ENCODE results near the gene HADHB.

Gene HADHB

DNA sequence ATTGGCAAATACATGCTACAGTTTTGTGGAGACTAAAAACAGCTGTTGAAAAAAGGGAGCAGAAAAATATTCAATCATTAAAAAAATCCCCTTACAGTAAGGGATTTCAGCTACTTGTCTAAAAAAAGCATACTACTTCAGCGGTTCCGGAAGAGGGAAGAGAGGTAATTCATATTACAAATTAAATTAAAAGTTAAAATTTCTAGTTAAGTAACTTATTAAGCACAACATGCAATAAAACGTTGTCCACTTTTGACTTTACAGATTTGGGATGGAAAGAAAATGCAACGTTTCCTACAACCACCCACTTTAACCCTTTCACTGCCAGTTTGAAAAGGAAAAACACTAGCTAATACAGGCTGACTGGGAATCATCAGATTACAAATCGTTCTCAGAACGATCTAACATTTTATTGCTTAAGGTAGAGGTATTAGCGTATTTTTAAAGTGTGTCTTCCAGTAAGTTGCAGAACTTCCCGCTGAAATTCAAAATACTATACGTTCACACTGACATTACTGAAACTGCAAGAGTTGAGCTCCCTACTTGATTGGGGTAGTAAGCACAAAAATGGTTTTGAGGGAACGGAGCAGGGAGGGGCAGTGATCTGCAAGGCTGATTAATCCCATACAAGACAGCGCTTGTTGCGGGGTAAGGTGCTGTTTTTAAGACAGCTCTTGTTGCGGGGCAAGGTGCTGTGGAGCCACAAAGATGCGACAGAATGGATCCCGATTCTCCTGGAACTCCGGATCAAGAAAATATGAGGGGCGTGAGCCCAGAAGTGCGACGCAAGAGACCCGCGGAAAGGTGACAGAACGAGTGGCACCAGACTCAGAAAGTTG lies 1.1 kb upstream of the HADHB start:
- Histone ChIP-seq H3K4me3 (peak overlapping the region; percentile 84), H3K27ac (peak overlapping the region; percentile 91 to 95)
- no peak for DNase-seq (ENCODE audit: low spot score)
- TF ChIP-seq, protein P1, sequence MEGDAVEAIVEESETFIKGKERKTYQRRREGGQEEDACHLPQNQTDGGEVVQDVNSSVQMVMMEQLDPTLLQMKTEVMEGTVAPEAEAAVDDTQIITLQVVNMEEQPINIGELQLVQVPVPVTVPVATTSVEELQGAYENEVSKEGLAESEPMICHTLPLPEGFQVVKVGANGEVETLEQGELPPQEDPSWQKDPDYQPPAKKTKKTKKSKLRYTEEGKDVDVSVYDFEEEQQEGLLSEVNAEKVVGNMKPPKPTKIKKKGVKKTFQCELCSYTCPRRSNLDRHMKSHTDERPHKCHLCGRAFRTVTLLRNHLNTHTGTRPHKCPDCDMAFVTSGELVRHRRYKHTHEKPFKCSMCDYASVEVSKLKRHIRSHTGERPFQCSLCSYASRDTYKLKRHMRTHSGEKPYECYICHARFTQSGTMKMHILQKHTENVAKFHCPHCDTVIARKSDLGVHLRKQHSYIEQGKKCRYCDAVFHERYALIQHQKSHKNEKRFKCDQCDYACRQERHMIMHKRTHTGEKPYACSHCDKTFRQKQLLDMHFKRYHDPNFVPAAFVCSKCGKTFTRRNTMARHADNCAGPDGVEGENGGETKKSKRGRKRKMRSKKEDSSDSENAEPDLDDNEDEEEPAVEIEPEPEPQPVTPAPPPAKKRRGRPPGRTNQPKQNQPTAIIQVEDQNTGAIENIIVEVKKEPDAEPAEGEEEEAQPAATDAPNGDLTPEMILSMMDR (IDR thresholded peaks at IDR 0.05), result no peak

DNA sequence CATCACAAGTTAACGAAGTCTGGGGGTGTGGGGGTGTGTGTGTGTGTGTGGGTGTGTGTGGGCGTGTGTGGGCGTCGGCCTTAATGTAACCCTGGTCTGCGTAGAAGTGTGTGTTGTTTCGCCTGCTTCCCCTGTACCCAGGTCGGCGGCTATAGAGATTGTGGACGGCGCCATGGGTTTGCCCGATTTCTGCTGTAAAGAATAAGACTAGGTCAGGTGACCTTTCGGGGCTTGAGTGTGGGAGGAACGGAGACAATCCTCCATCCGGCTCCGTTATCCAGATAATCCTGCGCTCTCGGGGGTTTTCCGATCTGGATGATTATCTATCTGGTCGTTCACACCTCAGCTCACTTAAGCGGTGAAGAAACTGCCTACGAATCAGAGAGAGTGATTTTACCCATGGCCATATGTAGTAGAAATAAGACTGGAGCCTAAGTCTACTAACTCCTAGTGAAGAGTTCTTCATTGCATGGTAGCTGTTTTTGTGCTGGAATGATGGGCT lies 543 bp downstream of the HADHB start:
- H3K4me3 ChIP-seq, result peak overlapping the region; percentile 84
- TF ChIP-seq, protein P1 (IDR thresholded peaks at IDR 0.05), result no peak
- peak; percentile 74 for DNase-seq (ENCODE audit: low spot score)

DNA sequence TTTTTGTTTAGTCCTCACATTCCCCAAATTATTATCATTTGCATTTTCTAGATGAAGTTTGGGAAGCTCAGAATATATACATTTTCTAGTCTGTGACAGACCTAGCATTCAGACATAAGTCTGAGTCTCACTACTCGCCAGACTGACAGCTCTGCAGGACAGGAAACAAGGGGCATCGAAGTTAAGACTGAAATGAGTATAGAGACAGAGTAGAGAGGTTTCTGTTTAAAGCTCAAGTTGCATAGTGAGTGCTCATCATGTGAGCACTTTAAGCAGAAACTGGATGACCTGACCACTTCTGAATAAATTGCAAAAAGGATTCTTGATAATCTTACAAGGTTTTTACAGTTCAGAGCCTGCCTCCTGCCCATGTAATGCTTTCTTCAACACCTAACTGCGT lies 1.1 kb downstream of the HADHB start:
- TF ChIP-seq, protein P1 (IDR thresholded peaks at IDR 0.05), result no peak
- DNase-seq (ENCODE audit: low spot score), result no peak
- Histone ChIP-seq H3K27ac (no peak overlapping the region), H3K4me3 (peak overlapping the region; percentile 84)

More for the DNA sequence above, 543 bp downstream of the HADHB start:
- peak overlapping the region; percentile 91 to 95 for H3K27ac ChIP-seq

DNA sequence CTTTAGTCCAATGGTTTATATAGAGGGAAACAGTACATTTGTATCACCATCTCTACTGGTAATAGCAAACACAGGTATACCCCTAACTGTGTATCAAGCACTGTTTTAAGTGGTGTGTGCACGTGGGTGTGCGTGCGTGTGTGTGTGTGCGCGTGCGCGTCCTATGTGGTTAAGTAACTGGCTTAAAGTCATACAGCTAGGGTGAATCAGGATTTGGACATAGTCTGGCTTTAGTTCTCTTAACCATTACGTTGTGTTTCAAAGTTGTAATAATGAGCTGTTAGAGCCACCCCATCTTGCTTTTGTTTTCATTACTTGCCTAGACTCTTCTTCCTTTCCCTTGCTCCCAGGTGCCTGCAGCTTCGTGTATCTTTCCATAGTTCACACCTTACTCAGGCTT lies 2.1 kb downstream of the HADHB start:
- no peak for DNase-seq (ENCODE audit: low spot score)
- H3K4me3 ChIP-seq, result peak overlapping the region; percentile 84
- TF ChIP-seq, protein P1 (IDR thresholded peaks at IDR 0.05), result no peak

DNA sequence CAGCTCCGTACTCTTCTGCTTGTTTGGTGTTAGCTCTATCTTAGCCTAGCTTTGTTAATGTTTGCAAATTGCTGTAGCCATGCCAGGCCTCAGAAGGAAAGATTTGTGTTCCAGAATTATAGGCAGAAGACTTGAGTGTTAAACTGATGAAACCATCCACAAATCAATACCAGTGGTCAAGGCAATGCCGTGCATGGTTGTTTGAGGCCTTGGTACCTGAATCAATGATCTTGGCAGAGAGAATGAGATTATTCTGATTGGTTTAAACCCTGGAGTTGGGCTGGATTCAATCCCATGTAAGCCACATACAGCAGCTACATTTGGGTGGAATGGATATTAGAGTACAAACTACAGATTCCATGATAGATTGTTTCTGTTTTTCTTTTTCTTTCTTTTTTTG lies 4.9 kb downstream of the HADHB start:
- DNase-seq (ENCODE audit: low spot score), result no peak
- Histone ChIP-seq H3K4me3 (no peak overlapping the region), H3K27ac (no peak overlapping the region)
- TF ChIP-seq, protein P1 (IDR thresholded peaks at IDR 0.05), result no peak

More for the DNA sequence above, 2.1 kb downstream of the HADHB start:
- no peak overlapping the region for H3K27ac ChIP-seq

DNA sequence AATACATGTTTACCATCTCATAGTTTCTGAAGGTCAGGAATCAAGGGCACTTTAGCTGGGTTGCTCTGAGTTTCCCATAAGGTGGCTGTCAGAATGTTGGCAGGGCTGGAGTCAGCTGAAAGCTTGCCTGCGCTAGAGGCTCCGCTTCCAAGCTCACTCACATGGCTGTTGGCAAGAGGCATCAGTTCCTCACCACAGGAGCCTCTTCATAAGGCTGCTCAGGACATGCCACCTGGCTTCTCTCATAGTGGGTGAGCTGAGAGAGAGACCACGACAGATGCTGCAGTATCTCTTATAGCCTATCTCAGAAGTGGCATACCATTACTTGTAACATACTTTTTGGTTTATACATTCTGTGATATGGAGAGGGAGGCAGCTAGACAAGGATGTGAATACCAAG lies 7.2 kb downstream of the HADHB start:
- H3K27ac ChIP-seq, result no peak overlapping the region

More for the DNA sequence above, 7.2 kb downstream of the HADHB start:
- TF ChIP-seq, protein P1 (IDR thresholded peaks at IDR 0.05), result no peak
- no peak for DNase-seq (ENCODE audit: low spot score)
- H3K4me3 ChIP-seq, result no peak overlapping the region

All from coronary artery (tissue), 2 donors.